ENCODE results near the gene CIT. TPM values are rescaled to one million over a fixed set of nuclear protein-coding genes. Genes with fewer than 3 reads are reported as not detected.
A peak's percentile ranks its signal among the peaks of the same experiment; 100 is the strongest.

The CIT gene
- total and polyA plus RNA-seq, 9 donors = 0.39 to 3.6 (median 1.7) TPM

DNA sequence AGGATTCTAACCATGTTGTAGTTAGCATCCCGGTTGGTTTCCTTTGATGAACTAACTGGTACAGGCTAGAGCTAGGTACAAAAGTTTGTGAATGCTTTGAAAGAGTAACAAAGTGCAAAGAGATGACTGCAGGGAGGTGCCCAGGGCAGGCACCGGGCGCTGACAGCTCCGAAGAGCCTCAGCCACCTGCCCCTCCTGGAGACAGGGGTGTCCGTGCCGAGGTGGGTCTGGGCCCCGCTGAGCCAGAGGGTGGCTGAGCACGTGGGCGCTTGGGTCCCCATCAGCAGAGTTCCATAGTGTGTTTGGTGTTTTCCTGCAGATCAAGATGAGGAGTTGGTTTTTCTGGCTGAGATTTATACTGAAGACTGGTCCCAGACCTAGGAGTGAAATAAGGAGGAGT, 189.2 kb downstream of the CIT start:
- Histone ChIP-seq H3K4me3 (no peak overlapping the region), H3K27ac (no peak overlapping the region), H3K36me3 (no peaks in the 10 kb centered on the region), H3K4me1 (ENCODE audit: insufficient read depth) (peaks cover 7% of the 10 kb centered on the region), H3K27me3 (no peaks in the 10 kb centered on the region), H3K9me3 (no peaks in the 10 kb centered on the region)
- WGBS, 3 donors = 94 to 96% (median 95%) methylated on average over 9 of the region's 9 CpGs
- no peak for DNase-seq
- TF ChIP-seq, protein P1, sequence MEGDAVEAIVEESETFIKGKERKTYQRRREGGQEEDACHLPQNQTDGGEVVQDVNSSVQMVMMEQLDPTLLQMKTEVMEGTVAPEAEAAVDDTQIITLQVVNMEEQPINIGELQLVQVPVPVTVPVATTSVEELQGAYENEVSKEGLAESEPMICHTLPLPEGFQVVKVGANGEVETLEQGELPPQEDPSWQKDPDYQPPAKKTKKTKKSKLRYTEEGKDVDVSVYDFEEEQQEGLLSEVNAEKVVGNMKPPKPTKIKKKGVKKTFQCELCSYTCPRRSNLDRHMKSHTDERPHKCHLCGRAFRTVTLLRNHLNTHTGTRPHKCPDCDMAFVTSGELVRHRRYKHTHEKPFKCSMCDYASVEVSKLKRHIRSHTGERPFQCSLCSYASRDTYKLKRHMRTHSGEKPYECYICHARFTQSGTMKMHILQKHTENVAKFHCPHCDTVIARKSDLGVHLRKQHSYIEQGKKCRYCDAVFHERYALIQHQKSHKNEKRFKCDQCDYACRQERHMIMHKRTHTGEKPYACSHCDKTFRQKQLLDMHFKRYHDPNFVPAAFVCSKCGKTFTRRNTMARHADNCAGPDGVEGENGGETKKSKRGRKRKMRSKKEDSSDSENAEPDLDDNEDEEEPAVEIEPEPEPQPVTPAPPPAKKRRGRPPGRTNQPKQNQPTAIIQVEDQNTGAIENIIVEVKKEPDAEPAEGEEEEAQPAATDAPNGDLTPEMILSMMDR (IDR thresholded peaks at IDR 0.05) = no peak
- no peak for TF ChIP-seq POLR2A (IDR thresholded peaks at IDR 0.05)
- intact Hi-C loops (cut with DNase I) = no loop called here

DNA sequence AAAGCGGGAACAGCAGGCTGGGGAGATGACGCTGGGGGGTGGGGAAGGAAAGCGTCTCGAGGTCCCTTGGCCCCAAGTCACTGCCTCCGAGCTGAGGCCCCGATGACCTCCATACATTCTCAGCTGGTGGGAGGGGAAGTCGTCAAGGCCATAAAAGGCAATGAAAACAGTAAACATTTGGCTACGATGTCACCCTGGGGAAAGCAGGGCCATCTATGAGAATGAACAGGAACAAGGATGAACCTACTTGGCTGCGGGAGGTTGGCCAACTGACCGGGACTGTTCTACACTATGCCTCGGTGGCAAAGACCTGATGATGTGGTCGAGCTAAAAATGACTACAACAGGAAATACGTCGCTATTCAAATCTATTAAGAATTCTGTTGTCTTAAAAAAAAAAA, 189.7 kb downstream of the CIT start:
- H3K4me1 ChIP-seq (ENCODE audit: insufficient read depth) = peaks cover 7% of the 10 kb centered on the region
- no peaks in the 10 kb centered on the region for H3K27me3 ChIP-seq
- WGBS, 3 donors = 52 to 61% (median 57%) methylated on average over 14 of the region's 14 CpGs
- no peaks in the 10 kb centered on the region for H3K36me3 ChIP-seq
- intact Hi-C loops (cut with DNase I) = no loop called here
- no peak for DNase-seq
- no peak overlapping the region for H3K4me3 ChIP-seq
- H3K27ac ChIP-seq = no peak overlapping the region
- TF ChIP-seq, protein P1 (IDR thresholded peaks at IDR 0.05) = no peak
- no peak for TF ChIP-seq POLR2A (IDR thresholded peaks at IDR 0.05)
- TF ChIP-seq EP300 (IDR thresholded peaks at IDR 0.05) = no peak
- no peaks in the 10 kb centered on the region for H3K9me3 ChIP-seq

DNA sequence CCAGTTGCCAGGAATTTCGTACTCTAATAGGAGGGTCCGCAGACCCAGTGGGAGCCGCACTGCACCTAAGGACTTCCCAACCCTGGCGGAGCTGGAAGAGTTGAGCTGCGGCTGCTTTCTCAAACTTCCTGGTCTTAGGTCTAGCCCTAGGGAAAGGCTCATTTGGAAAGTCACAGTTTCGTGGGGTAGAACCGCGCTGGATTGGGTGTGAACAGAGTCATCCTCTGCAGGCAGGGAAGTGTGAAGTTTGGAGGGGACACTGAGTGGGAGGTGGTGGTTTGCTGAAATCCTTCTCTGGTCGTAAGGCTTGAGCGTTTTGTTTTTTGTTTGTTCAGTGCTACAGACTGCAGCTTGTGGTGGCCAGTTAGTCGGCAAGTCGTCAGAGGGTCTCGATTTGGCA, 190.3 kb downstream of the CIT start:
- Histone ChIP-seq H3K27me3 (no peaks in the 10 kb centered on the region), H3K36me3 (no peaks in the 10 kb centered on the region), H3K4me1 (ENCODE audit: insufficient read depth) (peaks cover 7% of the 10 kb centered on the region), H3K9me3 (no peaks in the 10 kb centered on the region), H3K27ac (no peak overlapping the region), H3K4me3 (no peak overlapping the region)
- intact Hi-C loops (cut with DNase I) = no loop called here
- DNase-seq = no peak
- WGBS, 3 donors = 87 to 91% (median 88%) methylated on average over 13 of the region's 13 CpGs
- no peak for TF ChIP-seq EP300 (IDR thresholded peaks at IDR 0.05)
- TF ChIP-seq, protein P1 (IDR thresholded peaks at IDR 0.05) = no peak
- TF ChIP-seq POLR2A (IDR thresholded peaks at IDR 0.05) = no peak

DNA sequence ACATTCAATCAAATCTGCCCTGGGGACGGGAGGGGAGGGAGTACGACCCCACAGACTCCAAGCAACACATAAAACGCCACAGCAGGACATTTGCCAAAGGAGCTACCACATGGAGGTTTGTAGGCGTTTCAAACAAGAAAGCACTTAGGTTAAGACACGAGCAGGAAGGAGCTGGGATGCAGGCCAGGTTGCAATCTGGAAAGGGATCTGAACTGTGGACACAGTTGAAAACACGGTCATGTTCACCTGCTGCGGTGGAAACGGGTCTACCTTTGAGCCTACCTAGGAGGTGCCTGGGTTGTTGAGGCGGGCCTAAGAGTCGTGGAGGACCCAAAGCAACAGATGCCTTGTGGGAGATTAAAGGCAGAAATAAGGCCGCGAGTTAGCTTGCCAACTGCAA, 190.8 kb downstream of the CIT start:
- H3K4me3 ChIP-seq = no peak overlapping the region
- H3K4me1 ChIP-seq (ENCODE audit: insufficient read depth) = peaks cover 7% of the 10 kb centered on the region
- intact Hi-C loops (cut with DNase I) = no loop called here
- no peaks in the 10 kb centered on the region for H3K36me3 ChIP-seq
- H3K27ac ChIP-seq = no peak overlapping the region
- no peaks in the 10 kb centered on the region for H3K27me3 ChIP-seq
- no peak for TF ChIP-seq POLR2A (IDR thresholded peaks at IDR 0.05)
- TF ChIP-seq EP300 (IDR thresholded peaks at IDR 0.05) = no peak
- TF ChIP-seq, protein P1 (IDR thresholded peaks at IDR 0.05) = no peak
- WGBS, 3 donors = 80 to 86% (median 84%) methylated on average over 12 of the region's 12 CpGs
- H3K9me3 ChIP-seq = no peaks in the 10 kb centered on the region
- no peak for DNase-seq

DNA sequence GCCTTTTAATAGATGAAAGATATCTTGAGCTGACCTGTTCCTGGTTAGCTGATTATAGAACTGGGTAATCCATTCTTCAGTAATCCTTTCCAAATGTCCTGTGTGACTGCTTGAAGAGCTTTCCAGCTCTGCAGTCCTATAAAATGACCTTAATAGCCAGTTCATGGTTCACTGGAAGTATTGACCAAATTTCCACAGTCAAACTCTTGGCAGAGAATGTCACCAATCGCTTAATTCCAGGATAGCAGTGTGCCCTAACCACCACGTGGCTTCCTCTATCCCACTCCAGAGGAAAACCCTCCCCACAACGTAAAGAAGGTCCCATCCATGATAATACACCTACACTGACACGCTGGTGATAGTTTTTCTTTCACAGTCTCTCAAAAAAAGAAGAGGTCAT, 191.7 kb downstream of the CIT start:
- TF ChIP-seq, protein P1 (IDR thresholded peaks at IDR 0.05) = no peak
- no peak for TF ChIP-seq POLR2A (IDR thresholded peaks at IDR 0.05)
- no peak for TF ChIP-seq EP300 (IDR thresholded peaks at IDR 0.05)
- intact Hi-C loops (cut with DNase I) = no loop called here
- H3K9me3 ChIP-seq = no peaks in the 10 kb centered on the region
- H3K27ac ChIP-seq = peak overlapping the region in 1 of 2 donors; percentile 41
- H3K4me3 ChIP-seq = no peak overlapping the region
- no peaks in the 10 kb centered on the region for H3K36me3 ChIP-seq
- WGBS, 3 donors = 16 to 50% (median 34%) methylated on average over 4 of the region's 4 CpGs
- no peaks in the 10 kb centered on the region for H3K27me3 ChIP-seq
- peaks cover 7% of the 10 kb centered on the region for H3K4me1 ChIP-seq (ENCODE audit: insufficient read depth)
- no peak for DNase-seq
